CD4-positive, alpha-beta T cell (primary cell): ENCODE results near the gene MAP3K21. TPM values are rescaled to one million over a fixed set of nuclear protein-coding genes. Genes with fewer than 3 reads are reported as not detected.

Source experiments
- ATAC-seq: fragments of 200-7000 bp; cut with Tn5 transposase; one replicate; pipeline ENCODE4 v1.10.0; 2022; ENCODE audit warnings: mild to moderate bottlenecking; ENCODE audit not compliant: poor library complexity
- CTCF ChIA-PET: fragments of 350-600 bp; sonication (Branson Sonifier 250); formaldehyde crosslinking; loops from one replicate; lab custom pipeline; 2021; ENCODE audit warnings: antibody characterized with exemption, inconsistent platforms; lab: Charles Lee
- POLR2A ChIA-PET: fragments of 350-600 bp; sonication (Branson Sonifier 250); formaldehyde crosslinking; loops from one replicate; lab custom pipeline; 2021; ENCODE audit warnings: antibody characterized with exemption, inconsistent platforms; lab: Charles Lee
- DNase-seq, 14 experiments: peaks; one replicate each; pipeline ENCODE4 v3.0.0-alpha.2; 2013 to 2020; ENCODE audit warnings: mixed read lengths in 2 of 14
- H3K27ac ChIP-seq, 2 donors: one replicate each; pipeline versions ENCODE4 v1.5.1 to v1.7.0; 2013; ENCODE audit warnings: low read length in 2 of 2, low read depth in 1 of 2, mild to moderate bottlenecking in 1 of 2
- H3K27me3 ChIP-seq, 2 experiments: 1 replicate in 1 of 2; 2 replicates in 1 of 2; pipeline versions ENCODE4 v1.6.1 to v1.7.0; 2013; ENCODE audit warnings: low read length in 2 of 2, control low read depth in 1 of 2, mild to moderate bottlenecking in 1 of 2, moderate library complexity in 1 of 2; ENCODE audit not compliant: insufficient read depth in 2 of 2, control insufficient read depth in 1 of 2
- H3K36me3 ChIP-seq: one replicate; pipeline ENCODE4 v1.6.1; 2013; ENCODE audit warnings: low read length, control low read depth; ENCODE audit not compliant: insufficient read depth
- H3K4me1 ChIP-seq: one replicate; pipeline ENCODE4 v1.6.1; 2013; ENCODE audit warnings: low read length, control low read depth; ENCODE audit not compliant: insufficient read depth
- H3K4me3 ChIP-seq: one replicate; pipeline ENCODE4 v1.5.1; 2013; ENCODE audit warnings: mild to moderate bottlenecking, low read length, moderate library complexity
- H3K9me3 ChIP-seq, 2 experiments: 1 replicate in 1 of 2; 2 replicates in 1 of 2; pipeline versions ENCODE4 v1.6.1 to v1.7.0; 2013; ENCODE audit warnings: low read length in 2 of 2, mild to moderate bottlenecking in 2 of 2, control low read depth in 1 of 2, moderate library complexity in 1 of 2; ENCODE audit not compliant: control insufficient read depth in 1 of 2, insufficient read depth in 1 of 2
- H3K27ac Mint-ChIP-seq: one replicate; pipeline ENCODE4 v1.8.0; 2020; ENCODE audit warnings: mixed read lengths
- H3K27me3 Mint-ChIP-seq: one replicate; pipeline ENCODE4 v1.8.0; 2021; ENCODE audit warnings: mixed read lengths
- H3K36me3 Mint-ChIP-seq: one replicate; pipeline ENCODE4 v1.8.0; 2021; ENCODE audit warnings: low read depth, mixed read lengths
- H3K4me1 Mint-ChIP-seq: one replicate; pipeline ENCODE4 v1.8.0; 2021; ENCODE audit warnings: low read depth, mixed read lengths
- H3K4me3 Mint-ChIP-seq: one replicate; pipeline ENCODE4 v1.8.0; 2020; ENCODE audit warnings: mild to moderate bottlenecking, mixed read lengths
- H3K9me3 Mint-ChIP-seq: one replicate; pipeline ENCODE4 v1.8.0; 2020; ENCODE audit warnings: mixed read lengths
- intact Hi-C, 2 experiments: fragments of 100-400 bp; cut with DNase I in 1 of 2; cut with micrococcal nuclease in 1 of 2; formaldehyde crosslinking; loops; one replicate each; pipeline versions ENCODE4 v1.15.1 to v1.9.0; 2023 to 2025; cut with DNase I, micrococcal nuclease
- total RNA-seq, 174 experiments: library from RNA in 2 of 174; stranded (reverse) in 2 of 174; gene quantifications; one replicate each; pipeline ENCODE4 v1.2.3 and lab custom pipeline; 2021 to 2026
- TF ChIP-seq, protein P1 (sequence below): fragments of 200-600 bp; IDR thresholded peaks from one replicate; pipeline ENCODE4 v1.8.0; 2022; ENCODE audit warnings: antibody characterized with exemption, mild to moderate bottlenecking

The MAP3K21 gene
- total RNA-seq, 2 experiments from 2014 or later: 0.95 to 0.99 TPM

DNA sequence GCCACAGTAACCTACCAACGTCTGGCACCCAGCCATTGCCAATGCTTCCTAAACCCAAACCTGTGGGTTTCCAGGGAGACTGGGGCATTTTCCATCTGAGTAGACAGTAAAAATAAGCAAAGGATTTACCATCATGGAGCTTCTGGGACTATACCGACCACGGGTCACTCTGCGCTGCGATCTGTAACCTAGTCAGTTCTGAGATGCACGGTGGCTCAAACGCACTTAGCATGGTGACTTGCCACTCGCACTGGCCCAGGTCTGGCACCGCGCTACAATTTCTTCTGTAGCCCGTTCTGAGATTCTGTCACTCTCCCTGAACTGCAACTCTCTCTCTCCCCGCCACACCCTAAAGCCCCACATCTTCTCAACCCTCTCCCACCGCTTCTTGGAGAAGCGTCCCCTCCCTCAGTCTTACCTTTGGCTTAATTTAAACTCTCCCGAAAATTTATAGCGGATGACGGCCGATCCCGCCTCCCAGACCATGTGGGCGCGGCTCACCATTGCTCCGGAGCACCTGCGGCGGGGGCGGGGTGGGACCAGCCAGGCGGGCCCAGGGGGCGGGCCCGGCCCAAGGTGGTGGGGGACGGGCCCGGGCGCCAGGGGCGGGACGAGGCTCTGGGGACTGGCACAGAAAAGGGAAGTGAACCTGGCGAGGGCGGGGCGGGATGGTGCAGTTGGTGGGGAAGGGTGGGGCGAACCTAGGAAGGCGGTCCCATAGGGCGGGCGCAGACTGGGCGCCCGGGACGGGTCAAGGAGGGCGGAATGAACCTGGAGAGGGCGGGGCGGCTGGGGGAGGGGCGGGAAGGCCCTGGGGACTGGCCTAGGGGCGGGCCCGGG, 493 bp upstream of the MAP3K21 start:
- Histone ChIP-seq H3K27ac (peak overlapping the region in 1 of 2 donors; percentile 30), H3K27me3 (no peaks in the 10 kb centered on the region), H3K9me3 (no peaks in the 10 kb centered on the region), H3K4me1 (peaks cover 13% of the 10 kb centered on the region), H3K36me3 (no peaks in the 10 kb centered on the region), H3K4me3 (peak overlapping the region; percentile 49)
- H3K36me3 Mint-ChIP-seq: no peaks in the 10 kb centered on the region
- peaks cover 3% of the 10 kb centered on the region for H3K27me3 Mint-ChIP-seq
- peak; percentile 72 to 98 (median 85) for DNase-seq
- ChIA-PET CTCF (interaction anchor here (1.1 kb wide), 1 partner anchor 32 kb away, joined by 3 read pairs; no protein-coding TSS in a partner anchor), POLR2A (interaction anchor here (1.4 kb wide), 1 partner anchor 32 kb away, joined by 8 read pairs; the partner anchor contains the start of gene PCNX2)
- H3K9me3 Mint-ChIP-seq: no peaks in the 10 kb centered on the region
- H3K4me1 Mint-ChIP-seq: peaks cover 11% of the 10 kb centered on the region
- H3K27ac Mint-ChIP-seq: peak overlapping the region; percentile 77
- peak; percentile 92 for ATAC-seq
- H3K4me3 Mint-ChIP-seq: peak overlapping the region; percentile 94
- intact Hi-C loops: loop anchor here (2.0 to 10.0 kb wide), 3 partner anchors 32 to 1995 kb away; partner anchors contain the start of gene PCNX2 (in 1 of the 2)
- TF ChIP-seq, protein P1, sequence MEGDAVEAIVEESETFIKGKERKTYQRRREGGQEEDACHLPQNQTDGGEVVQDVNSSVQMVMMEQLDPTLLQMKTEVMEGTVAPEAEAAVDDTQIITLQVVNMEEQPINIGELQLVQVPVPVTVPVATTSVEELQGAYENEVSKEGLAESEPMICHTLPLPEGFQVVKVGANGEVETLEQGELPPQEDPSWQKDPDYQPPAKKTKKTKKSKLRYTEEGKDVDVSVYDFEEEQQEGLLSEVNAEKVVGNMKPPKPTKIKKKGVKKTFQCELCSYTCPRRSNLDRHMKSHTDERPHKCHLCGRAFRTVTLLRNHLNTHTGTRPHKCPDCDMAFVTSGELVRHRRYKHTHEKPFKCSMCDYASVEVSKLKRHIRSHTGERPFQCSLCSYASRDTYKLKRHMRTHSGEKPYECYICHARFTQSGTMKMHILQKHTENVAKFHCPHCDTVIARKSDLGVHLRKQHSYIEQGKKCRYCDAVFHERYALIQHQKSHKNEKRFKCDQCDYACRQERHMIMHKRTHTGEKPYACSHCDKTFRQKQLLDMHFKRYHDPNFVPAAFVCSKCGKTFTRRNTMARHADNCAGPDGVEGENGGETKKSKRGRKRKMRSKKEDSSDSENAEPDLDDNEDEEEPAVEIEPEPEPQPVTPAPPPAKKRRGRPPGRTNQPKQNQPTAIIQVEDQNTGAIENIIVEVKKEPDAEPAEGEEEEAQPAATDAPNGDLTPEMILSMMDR: no peak

DNA sequence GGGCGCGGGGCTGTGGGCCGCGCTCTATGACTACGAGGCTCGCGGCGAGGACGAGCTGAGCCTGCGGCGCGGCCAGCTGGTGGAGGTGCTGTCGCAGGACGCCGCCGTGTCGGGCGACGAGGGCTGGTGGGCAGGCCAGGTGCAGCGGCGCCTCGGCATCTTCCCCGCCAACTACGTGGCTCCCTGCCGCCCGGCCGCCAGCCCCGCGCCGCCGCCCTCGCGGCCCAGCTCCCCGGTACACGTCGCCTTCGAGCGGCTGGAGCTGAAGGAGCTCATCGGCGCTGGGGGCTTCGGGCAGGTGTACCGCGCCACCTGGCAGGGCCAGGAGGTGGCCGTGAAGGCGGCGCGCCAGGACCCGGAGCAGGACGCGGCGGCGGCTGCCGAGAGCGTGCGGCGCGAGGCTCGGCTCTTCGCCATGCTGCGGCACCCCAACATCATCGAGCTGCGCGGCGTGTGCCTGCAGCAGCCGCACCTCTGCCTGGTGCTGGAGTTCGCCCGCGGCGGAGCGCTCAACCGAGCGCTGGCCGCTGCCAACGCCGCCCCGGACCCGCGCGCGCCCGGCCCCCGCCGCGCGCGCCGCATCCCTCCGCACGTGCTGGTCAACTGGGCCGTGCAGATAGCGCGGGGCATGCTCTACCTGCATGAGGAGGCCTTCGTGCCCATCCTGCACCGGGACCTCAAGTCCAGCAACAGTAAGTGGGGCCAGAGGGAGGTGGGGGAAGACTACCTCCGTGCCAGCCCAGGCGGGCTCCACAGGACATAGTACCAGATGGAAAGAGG, 808 bp downstream of the MAP3K21 start:
- H3K9me3 ChIP-seq: no peaks in the 10 kb centered on the region
- ATAC-seq: peak; percentile 9

More for the DNA sequence above, 808 bp downstream of the MAP3K21 start:
- H3K4me3 ChIP-seq: peak overlapping the region; percentile 46
- H3K9me3 Mint-ChIP-seq: no peaks in the 10 kb centered on the region
- H3K36me3 ChIP-seq: no peaks in the 10 kb centered on the region
- peak in 11 of 14 experiments; percentile 3 to 70 (median 22) for DNase-seq
- H3K27me3 Mint-ChIP-seq: peaks cover 9% of the 10 kb centered on the region
- peaks cover 13% of the 10 kb centered on the region for H3K4me1 ChIP-seq
- peaks cover 11% of the 10 kb centered on the region for H3K4me1 Mint-ChIP-seq
- TF ChIP-seq, protein P1: no peak
- no peaks in the 10 kb centered on the region for H3K27me3 ChIP-seq
- H3K36me3 Mint-ChIP-seq: no peaks in the 10 kb centered on the region
- ChIA-PET CTCF (no interaction called here), POLR2A (interaction anchor here (1.1 to 1.4 kb wide), 2 partner anchors 33 to 57 kb away, joined by 3 to 8 read pairs; partner anchors contain the start of gene PCNX2)
- no peak overlapping the region for H3K27ac ChIP-seq
- intact Hi-C loops: loop anchor here in 1 of 2 experiments (5.0 to 10.0 kb wide), 2 partner anchors 384 to 1996 kb away; no protein-coding TSS in a partner anchor
- no peak overlapping the region for H3K27ac Mint-ChIP-seq
- H3K4me3 Mint-ChIP-seq: peak overlapping the region; percentile 88
